GM13977 (cell line): Measurements from ENCODE around the gene CREB5.
A peak's percentile ranks its signal among the peaks of the same experiment; 100 is the strongest.

Experiments used
- DNase-seq: peaks from one replicate; pipeline ENCODE4 v3.0.0; 2012; ENCODE audit warnings: low spot score
- CTCF ChIP-seq: IDR thresholded peaks from 2 replicates; pipeline ENCODE4 v1.5.1; 2012; ENCODE audit warnings: mild to moderate bottlenecking, control low read depth; ENCODE audit not compliant: insufficient read depth; ENCODE audit errors: extremely low read depth, missing control alignments
- in situ Hi-C: fragments of 300-500 bp; cut with MboI; formaldehyde crosslinking; loops from one replicate; pipeline ENCODE4 v1.12.0; 2022; ENCODE audit warnings: low sequenced_read_pairs, low pct_unique_long_range_greater_than_20kb, mixed read lengths, inconsistent platforms; ENCODE audit not compliant: unreplicated experiment

Gene CREB5

GRCh38 chr7:28837216-28837615, 424.9 kb downstream of the CREB5 start:
- no peak for DNase-seq
- no peak for TF ChIP-seq CTCF
- in situ Hi-C loops = no loop called here

GRCh38 chr7:28840592-28840995, 428.3 kb downstream of the CREB5 start:
- TF ChIP-seq CTCF = peak; percentile 31
- in situ Hi-C loops = no loop called here

GRCh38 chr7:28841766-28842165, 429.4 kb downstream of the CREB5 start:
- no peak for DNase-seq
- TF ChIP-seq CTCF = no peak
- in situ Hi-C loops = no loop called here

More at GRCh38 chr7:28840592-28840995, 428.3 kb downstream of the CREB5 start:
- DNase-seq = peak; percentile 52

- in situ Hi-C loops = no loop called here
- DNase-seq = no peak
- TF ChIP-seq CTCF = no peak
These were observed 430.5 kb downstream of the CREB5 start for GRCh38 chr7:28842769-28843295.

- DNase-seq = no peak
- TF ChIP-seq CTCF = no peak
- in situ Hi-C loops = no loop called here
These were observed 432.8 kb downstream of the CREB5 start for GRCh38 chr7:28845106-28845505.

- DNase-seq = no peak
- no peak for TF ChIP-seq CTCF
- in situ Hi-C loops = no loop called here
These were observed 434.9 kb downstream of the CREB5 start for GRCh38 chr7:28847176-28847575.

- DNase-seq = no peak
- in situ Hi-C loops = no loop called here
- TF ChIP-seq CTCF = no peak
These were observed 435.4 kb downstream of the CREB5 start for GRCh38 chr7:28847681-28848080.
